GM23338 (cell line): ENCODE results near the gene RBM33. TPM values are rescaled to one million over a fixed set of nuclear protein-coding genes. Genes with fewer than 3 reads are reported as not detected.

Source experiments
- ATAC-seq: fragments of 200-7000 bp; cut with Tn5 transposase; 3 replicates; pipeline ENCODE4 v1.9.1; 2020
- DNase-seq: peaks from one replicate; pipeline ENCODE4 v3.0.0-alpha.2; 2015; ENCODE audit warnings: low spot score
- H2AFZ ChIP-seq: fragments of 200-600 bp; sonication (generic); 2 replicates; pipeline ENCODE4 v1.8.0; 2016; ENCODE audit warnings: antibody characterized with exemption, mild to moderate bottlenecking, moderate library complexity
- H3F3A ChIP-seq: fragments of 200-600 bp; sonication (generic); replicated peaks from 2 replicates; pipeline ENCODE4 v1.8.0; 2017; ENCODE audit warnings: antibody characterized with exemption, mixed run types, low read depth
- H3K27ac ChIP-seq: fragments of 200-600 bp; sonication (generic); 2 replicates; pipeline ENCODE4 v1.6.1; 2016; ENCODE audit warnings: low read depth
- H3K27me3 ChIP-seq: fragments of 200-600 bp; sonication (generic); 2 replicates; pipeline ENCODE4 v1.8.0; 2016; ENCODE audit warnings: mild to moderate bottlenecking, mixed run types, moderate library complexity; ENCODE audit not compliant: insufficient read depth
- H3K36me3 ChIP-seq: fragments of 200-600 bp; sonication (generic); 2 replicates; pipeline ENCODE4 v1.8.0; 2016; ENCODE audit warnings: mild to moderate bottlenecking; ENCODE audit not compliant: insufficient read depth
- H3K4me1 ChIP-seq: fragments of 200-600 bp; sonication (generic); 2 replicates; pipeline ENCODE4 v1.8.0; 2016; ENCODE audit warnings: mild to moderate bottlenecking, moderate library complexity; ENCODE audit not compliant: insufficient read depth
- H3K4me2 ChIP-seq: fragments of 200-600 bp; sonication (generic); 2 replicates; pipeline ENCODE4 v1.7.1; 2017; ENCODE audit warnings: mixed run types
- H3K4me3 ChIP-seq: fragments of 200-600 bp; sonication (generic); 2 replicates; pipeline ENCODE4 v1.6.1; 2016; ENCODE audit warnings: mixed run types
- H3K79me2 ChIP-seq: fragments of 200-600 bp; sonication (generic); replicated peaks from 2 replicates; pipeline ENCODE4 v1.8.0; 2017; ENCODE audit warnings: mild to moderate bottlenecking; ENCODE audit not compliant: insufficient read depth
- H3K9me2 ChIP-seq: fragments of 200-600 bp; sonication (generic); 2 replicates; pipeline ENCODE4 v1.8.0; 2017; ENCODE audit not compliant: insufficient read depth
- H4K20me1 ChIP-seq: fragments of 200-600 bp; sonication (generic); replicated peaks from 2 replicates; pipeline ENCODE4 v1.8.0; 2017; ENCODE audit warnings: mild to moderate bottlenecking; ENCODE audit not compliant: insufficient read depth
- H3K27ac Mint-ChIP-seq: 2 replicates; pipeline ENCODE4 v1.8.0; 2020; ENCODE audit warnings: inconsistent platforms, mild to moderate bottlenecking, moderate library complexity, mixed read lengths
- H3K27me3 Mint-ChIP-seq: 3 replicates; pipeline ENCODE4 v1.8.0; 2022; ENCODE audit warnings: low read depth, mild to moderate bottlenecking, moderate library complexity, mixed read lengths, inconsistent platforms; ENCODE audit not compliant: insufficient read depth, poor library complexity
- H3K36me3 Mint-ChIP-seq: 3 replicates; pipeline ENCODE4 v1.8.0; 2021; ENCODE audit warnings: low read depth, mild to moderate bottlenecking, inconsistent platforms, moderate library complexity, mixed read lengths
- H3K4me1 Mint-ChIP-seq: 3 replicates; pipeline ENCODE4 v1.8.0; 2020; ENCODE audit warnings: mild to moderate bottlenecking, inconsistent platforms, mixed read lengths
- H3K4me3 Mint-ChIP-seq: 3 replicates; pipeline ENCODE4 v1.8.0; 2021; ENCODE audit warnings: moderate library complexity, mild to moderate bottlenecking, inconsistent platforms, mixed read lengths
- H3K9me3 Mint-ChIP-seq: 3 replicates; pipeline ENCODE4 v1.8.0; 2020; ENCODE audit warnings: moderate library complexity, mild to moderate bottlenecking, inconsistent platforms, mixed read lengths
- CREB1 ChIP-seq: fragments of 250-450 bp; sonication (Bioruptor Pico); IDR thresholded peaks from 2 replicates; pipeline ENCODE4 v1.5.0; 2020; ENCODE audit warnings: low read depth, mild to moderate bottlenecking, moderate library complexity
- ETS1 ChIP-seq: IDR thresholded peaks from 2 replicates; pipeline ENCODE4 v1.6.1; 2016; ENCODE audit warnings: antibody characterized with exemption
- EZH2 ChIP-seq: fragments of 200-600 bp; sonication (generic); IDR thresholded peaks from one replicate; pipeline ENCODE4 v1.8.0; 2017; ENCODE audit warnings: antibody characterized with exemption, mild to moderate bottlenecking, low read depth; ENCODE audit not compliant: unreplicated experiment
- EZH2phosphoT487 ChIP-seq: fragments of 200-600 bp; sonication (generic); IDR thresholded peaks from one replicate; pipeline ENCODE4 v1.8.1; 2018; ENCODE audit warnings: antibody characterized with exemption; ENCODE audit not compliant: unreplicated experiment
- JUNB ChIP-seq: IDR thresholded peaks from one replicate; pipeline ENCODE4 v1.6.1; 2016; ENCODE audit warnings: antibody characterized with exemption; ENCODE audit not compliant: unreplicated experiment
- NANOG ChIP-seq: IDR thresholded peaks from 2 replicates; pipeline ENCODE4 v1.6.1; 2016; ENCODE audit warnings: antibody characterized with exemption, borderline replicate concordance
- POLR2AphosphoS5 ChIP-seq: IDR thresholded peaks from 2 replicates; pipeline ENCODE4 v1.6.1; 2016; ENCODE audit warnings: antibody characterized with exemption, low read depth
- REST ChIP-seq: IDR thresholded peaks from one replicate; pipeline ENCODE4 v1.6.1; 2018; ENCODE audit warnings: antibody characterized with exemption; ENCODE audit not compliant: unreplicated experiment
- STAT1 ChIP-seq: IDR thresholded peaks from one replicate; pipeline ENCODE4 v1.6.1; 2016; ENCODE audit warnings: antibody characterized with exemption; ENCODE audit not compliant: unreplicated experiment
- ZNF114 ChIP-seq: fragments of 250-450 bp; sonication (Bioruptor Pico); IDR thresholded peaks from 2 replicates; pipeline ENCODE4 v1.5.0; 2020; ENCODE audit warnings: mild to moderate bottlenecking, moderate library complexity
- ZNF331 ChIP-seq: fragments of 250-450 bp; sonication (Bioruptor Pico); IDR thresholded peaks from 2 replicates; pipeline ENCODE4 v1.5.0; 2020; ENCODE audit warnings: low read depth, mild to moderate bottlenecking, moderate library complexity
- ZNF462 ChIP-seq: fragments of 250-450 bp; sonication (Bioruptor Pico); IDR thresholded peaks from 2 replicates; pipeline ENCODE4 v1.5.0; 2020; ENCODE audit warnings: mild to moderate bottlenecking, moderate library complexity
- polyA plus RNA-seq: library from polyadenylated mRNA; unstranded; fragments of >200 nt; fragmentation: Nextera tagmentation; extraction: Ambion mirVana; gene quantifications from 2 replicates; pipeline ENCODE4 v1.2.1, GENCODE V29; 2016
- total RNA-seq: library from RNA; depleted of rRNA; stranded (reverse); fragments of >200 nt; shearing (Covaris generic); gene quantifications from 2 replicates; pipeline ENCODE4 v1.2.3, GENCODE V29; 2014

Gene RBM33
- total and polyA plus RNA-seq, 2 experiments from 2014 or later, result 47.7 to 94.7 TPM

GRCh38 chr7:155713384-155713783, 68.9 kb downstream of the RBM33 start (continued):
- TF ChIP-seq ETS1 (no peak), ZNF114 (CRISPR knock-in tag) (no peak), REST (no peak)

GRCh38 chr7:155714702-155715101, 70.2 kb downstream of the RBM33 start:
- H3K27me3 ChIP-seq, result no peaks in the 10 kb centered on the region
- peaks cover 7% of the 10 kb centered on the region for H3K27me3 Mint-ChIP-seq
- H3K4me1 ChIP-seq, result peaks cover 5% of the 10 kb centered on the region; the same call in 1 of the 2 replicates
- no peak overlapping the region for H3K27ac ChIP-seq
- H3F3A ChIP-seq, result no peaks in the 10 kb centered on the region
- peaks cover 30% of the 10 kb centered on the region for H3K36me3 ChIP-seq
- H3K4me2 ChIP-seq, result no peak overlapping the region
- H4K20me1 ChIP-seq, result peaks cover 37% of the 10 kb centered on the region
- no peak overlapping the region for H3K4me3 ChIP-seq
- peaks cover 59% of the 10 kb centered on the region for H3K36me3 Mint-ChIP-seq
- DNase-seq, result no peak
- H3K4me1 Mint-ChIP-seq, result peaks cover 16% of the 10 kb centered on the region
- peaks cover 83% of the 10 kb centered on the region for H3K79me2 ChIP-seq
- no peaks in the 10 kb centered on the region for H3K9me3 Mint-ChIP-seq
- H3K9me2 ChIP-seq, result no peaks in the 10 kb centered on the region
- H3K4me3 Mint-ChIP-seq, result no peak overlapping the region
- H3K27ac Mint-ChIP-seq, result peak overlapping the region; percentile 20; the same call in 1 of the 2 replicates
- H2AFZ ChIP-seq, result no peak overlapping the region
- ATAC-seq, result no peak
- no peak for TF ChIP-seq ZNF462 (CRISPR knock-in tag)
- no peak for TF ChIP-seq NANOG
- TF ChIP-seq CREB1 (CRISPR knock-in tag), result no peak
- no peak for TF ChIP-seq EZH2
- no peak for TF ChIP-seq REST
- no peak for TF ChIP-seq ZNF114 (CRISPR knock-in tag)
- no peak for TF ChIP-seq STAT1
- no peak for TF ChIP-seq EZH2phosphoT487
- no peak for TF ChIP-seq ZNF331 (CRISPR knock-in tag)
- no peak for TF ChIP-seq JUNB
- no peak for TF ChIP-seq POLR2AphosphoS5
